Loucy (cell line): ENCODE results near the gene ARHGAP10.

Experiments
- H2AFZ ChIP-seq: fragments of 200-600 bp; sonication (generic); 2 replicates; pipeline ENCODE4 v1.6.0; 2016; ENCODE audit warnings: antibody characterized with exemption, mild to moderate bottlenecking, low read length, moderate library complexity
- H3F3A ChIP-seq: fragments of 200-600 bp; 2 replicates; pipeline ENCODE4 v1.6.0; 2016; ENCODE audit warnings: antibody characterized with exemption, low read depth, mild to moderate bottlenecking
- H3K27me3 ChIP-seq: fragments of 200-600 bp; sonication (generic); 2 replicates; pipeline ENCODE4 v1.6.1; 2014; ENCODE audit warnings: low read length, mild to moderate bottlenecking; ENCODE audit not compliant: insufficient read depth, poor library complexity, severe bottlenecking
- H3K36me3 ChIP-seq: fragments of 200-600 bp; sonication (generic); 2 replicates; pipeline ENCODE4 v1.6.1; 2016; ENCODE audit warnings: low read length; ENCODE audit not compliant: insufficient read depth
- H3K4me1 ChIP-seq: fragments of 200-600 bp; sonication (generic); 2 replicates; pipeline ENCODE4 v1.5.1; 2014; ENCODE audit warnings: low read length, mild to moderate bottlenecking; ENCODE audit not compliant: insufficient read depth, poor library complexity, severe bottlenecking
- H3K4me2 ChIP-seq: fragments of 200-600 bp; sonication (generic); 2 replicates; pipeline ENCODE4 v1.6.0; 2014; ENCODE audit warnings: antibody characterized with exemption, low read length, low read depth, mild to moderate bottlenecking; ENCODE audit not compliant: poor library complexity, severe bottlenecking
- H3K4me3 ChIP-seq: fragments of 200-600 bp; sonication (generic); 2 replicates; pipeline ENCODE4 v1.5.1; 2014; ENCODE audit warnings: low read length, mild to moderate bottlenecking, mixed read lengths; ENCODE audit not compliant: poor library complexity, severe bottlenecking
- H3K79me2 ChIP-seq: fragments of 200-600 bp; sonication (generic); 2 replicates; pipeline ENCODE4 v1.6.1; 2014; ENCODE audit warnings: low read length; ENCODE audit not compliant: insufficient read depth
- H3K9ac ChIP-seq: fragments of 200-600 bp; sonication (generic); 2 replicates; pipeline ENCODE4 v1.6.0; 2014; ENCODE audit warnings: mild to moderate bottlenecking, low read depth, low read length, moderate library complexity; ENCODE audit not compliant: poor library complexity, severe bottlenecking
- H3K9me2 ChIP-seq: fragments of 200-600 bp; sonication (generic); replicated peaks from 2 replicates; pipeline ENCODE4 v1.6.1; 2016; ENCODE audit warnings: low read depth, low read length, mixed read lengths
- H3K9me3 ChIP-seq: fragments of 200-600 bp; sonication (generic); 2 replicates; pipeline ENCODE4 v1.6.1; 2014; ENCODE audit warnings: mild to moderate bottlenecking, antibody characterized with exemption, low read length, low read depth; ENCODE audit not compliant: insufficient read depth
- H4K20me1 ChIP-seq: fragments of 200-600 bp; sonication (generic); 2 replicates; pipeline ENCODE4 v1.6.0; 2014; ENCODE audit warnings: antibody characterized with exemption, low read length, mild to moderate bottlenecking; ENCODE audit not compliant: insufficient read depth, poor library complexity, severe bottlenecking
- EZH2phosphoT487 ChIP-seq: fragments of 200-600 bp; IDR thresholded peaks from 2 replicates; pipeline ENCODE4 v1.6.1; 2018; ENCODE audit warnings: antibody characterized with exemption, mild to moderate bottlenecking, moderate library complexity, borderline replicate concordance
- TF ChIP-seq, protein P1 (sequence below): fragments of 200-600 bp; sonication (generic); conservative IDR thresholded peaks from 2 replicates; pipeline ENCODE4 v1.5.1; 2014; ENCODE audit warnings: mild to moderate bottlenecking, antibody characterized with exemption, low read length

The ARHGAP10 gene

DNA sequence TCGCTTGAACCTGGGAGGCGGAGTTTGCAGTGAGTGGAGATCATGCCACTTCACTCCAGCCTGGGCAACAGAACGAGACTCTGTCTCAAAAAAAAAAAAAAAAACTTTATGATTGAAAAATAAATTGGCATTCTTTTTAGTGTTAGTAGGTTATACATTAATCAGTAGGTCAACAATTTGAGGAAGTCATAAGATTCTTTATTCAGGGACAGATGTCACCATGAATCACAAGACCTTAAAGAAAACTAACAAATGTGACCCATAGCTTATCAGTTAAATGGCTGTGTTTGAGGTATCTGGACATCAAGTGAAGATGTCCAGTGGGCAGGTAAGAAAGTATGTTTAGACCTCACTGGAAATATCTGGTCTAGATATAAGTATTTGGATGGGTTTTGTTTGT, 38.7 kb upstream of the ARHGAP10 start:
- Histone ChIP-seq H3K9me2 (no peaks in the 10 kb centered on the region), H3K36me3 (no peaks in the 10 kb centered on the region), H3K4me2 (no peak overlapping the region), H3K9me3 (no peaks in the 10 kb centered on the region), H4K20me1 (no peaks in the 10 kb centered on the region), H3K27me3 (no peaks in the 10 kb centered on the region), H3K4me1 (peaks cover 3% of the 10 kb centered on the region), H3K9ac (no peak overlapping the region), H3K4me3 (no peak overlapping the region), H3K79me2 (no peaks in the 10 kb centered on the region), H2AFZ (no peak overlapping the region), H3F3A (no peaks in the 10 kb centered on the region)
- TF ChIP-seq EZH2phosphoT487, result no peak
- TF ChIP-seq, protein P1, sequence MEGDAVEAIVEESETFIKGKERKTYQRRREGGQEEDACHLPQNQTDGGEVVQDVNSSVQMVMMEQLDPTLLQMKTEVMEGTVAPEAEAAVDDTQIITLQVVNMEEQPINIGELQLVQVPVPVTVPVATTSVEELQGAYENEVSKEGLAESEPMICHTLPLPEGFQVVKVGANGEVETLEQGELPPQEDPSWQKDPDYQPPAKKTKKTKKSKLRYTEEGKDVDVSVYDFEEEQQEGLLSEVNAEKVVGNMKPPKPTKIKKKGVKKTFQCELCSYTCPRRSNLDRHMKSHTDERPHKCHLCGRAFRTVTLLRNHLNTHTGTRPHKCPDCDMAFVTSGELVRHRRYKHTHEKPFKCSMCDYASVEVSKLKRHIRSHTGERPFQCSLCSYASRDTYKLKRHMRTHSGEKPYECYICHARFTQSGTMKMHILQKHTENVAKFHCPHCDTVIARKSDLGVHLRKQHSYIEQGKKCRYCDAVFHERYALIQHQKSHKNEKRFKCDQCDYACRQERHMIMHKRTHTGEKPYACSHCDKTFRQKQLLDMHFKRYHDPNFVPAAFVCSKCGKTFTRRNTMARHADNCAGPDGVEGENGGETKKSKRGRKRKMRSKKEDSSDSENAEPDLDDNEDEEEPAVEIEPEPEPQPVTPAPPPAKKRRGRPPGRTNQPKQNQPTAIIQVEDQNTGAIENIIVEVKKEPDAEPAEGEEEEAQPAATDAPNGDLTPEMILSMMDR, result no peak

DNA sequence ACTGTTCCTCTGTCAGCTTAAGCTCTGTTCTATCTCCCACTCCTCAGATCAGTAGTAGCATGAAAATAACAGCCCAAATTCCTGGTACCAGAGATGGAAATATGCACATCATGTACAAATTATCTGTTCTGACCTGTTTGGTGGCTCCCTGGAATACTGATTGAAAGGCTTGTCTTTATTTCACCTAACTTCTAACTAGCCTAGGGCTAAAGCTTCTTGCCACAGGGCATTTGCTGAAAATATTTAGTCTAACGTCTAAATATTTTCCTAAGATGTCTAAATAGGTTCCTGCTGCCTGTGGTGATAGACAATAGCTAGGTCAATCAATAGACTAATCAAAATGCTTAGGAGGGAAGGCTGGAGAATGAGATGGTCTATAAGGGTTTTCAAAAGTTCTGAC, 35.0 kb upstream of the ARHGAP10 start:
- no peaks in the 10 kb centered on the region for H3K36me3 ChIP-seq
- H3K9ac ChIP-seq, result no peak overlapping the region
- no peaks in the 10 kb centered on the region for H3F3A ChIP-seq
- H3K4me3 ChIP-seq, result no peak overlapping the region
- no peaks in the 10 kb centered on the region for H3K9me3 ChIP-seq
- no peaks in the 10 kb centered on the region for H4K20me1 ChIP-seq
- no peaks in the 10 kb centered on the region for H3K4me1 ChIP-seq
- H3K9me2 ChIP-seq, result no peaks in the 10 kb centered on the region
- H3K27me3 ChIP-seq, result no peaks in the 10 kb centered on the region
- H2AFZ ChIP-seq, result no peak overlapping the region
- no peak overlapping the region for H3K4me2 ChIP-seq
- TF ChIP-seq, protein P1, result no peak
- no peak for TF ChIP-seq EZH2phosphoT487
- H3K79me2 ChIP-seq, result no peaks in the 10 kb centered on the region

DNA sequence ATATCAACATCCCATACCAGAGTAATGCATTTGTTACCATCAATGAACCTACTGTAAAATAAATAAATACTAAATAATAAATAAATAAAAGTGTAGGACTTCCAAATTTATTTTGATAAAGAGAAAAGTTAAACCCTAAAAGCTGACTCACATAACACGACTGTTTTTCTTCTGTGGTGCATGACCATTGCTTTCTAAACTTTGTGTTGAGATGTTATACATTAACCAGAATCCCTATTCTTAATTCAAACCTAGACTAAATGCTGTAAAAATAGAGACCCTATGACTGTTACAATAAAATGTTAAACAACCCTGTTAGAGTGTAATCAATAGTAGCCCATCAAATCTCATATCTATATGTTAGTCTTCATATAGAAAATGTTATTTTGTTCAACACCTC, 27.0 kb upstream of the ARHGAP10 start:
- H3K4me3 ChIP-seq, result no peak overlapping the region
- TF ChIP-seq, protein P1, result no peak
- no peak for TF ChIP-seq EZH2phosphoT487
- H2AFZ ChIP-seq, result no peak overlapping the region
- H3K79me2 ChIP-seq, result no peaks in the 10 kb centered on the region
- no peaks in the 10 kb centered on the region for H3K36me3 ChIP-seq
- H3K9ac ChIP-seq, result no peak overlapping the region
- H3K4me2 ChIP-seq, result no peak overlapping the region
- H3K9me3 ChIP-seq, result no peaks in the 10 kb centered on the region
- H3K9me2 ChIP-seq, result no peaks in the 10 kb centered on the region
- H3F3A ChIP-seq, result no peaks in the 10 kb centered on the region
- no peaks in the 10 kb centered on the region for H3K27me3 ChIP-seq
- H3K4me1 ChIP-seq, result no peaks in the 10 kb centered on the region
- H4K20me1 ChIP-seq, result no peaks in the 10 kb centered on the region
